Measurements from ENCODE around the gene TRIM34. TPM values are rescaled to one million over a fixed set of nuclear protein-coding genes. Genes with fewer than 3 reads are reported as not detected.

Gene TRIM34
- total RNA-seq, 1 experiment from 2014 or later, result 0.42 TPM

DNA sequence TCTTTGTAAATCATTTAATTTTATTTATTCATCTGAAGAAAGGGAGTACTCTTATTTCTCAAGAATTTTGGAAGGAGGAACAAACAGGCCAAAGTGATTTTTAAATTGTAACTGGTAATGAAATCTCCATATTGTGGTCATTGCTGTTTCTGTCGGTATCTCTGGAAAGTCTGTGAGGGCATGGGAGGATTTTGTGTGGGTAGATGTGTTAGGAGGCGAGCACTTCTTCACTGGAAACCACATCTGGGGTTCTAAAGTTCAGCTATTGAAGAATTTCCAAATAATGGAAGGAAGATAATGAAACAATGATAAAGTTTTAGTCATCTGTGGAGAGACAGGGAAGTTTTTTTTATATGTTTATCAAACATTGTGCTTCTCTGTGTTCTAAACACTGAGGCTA, 6.6 kb downstream of the TRIM34 start:
- ATAC-seq, result no peak

DNA sequence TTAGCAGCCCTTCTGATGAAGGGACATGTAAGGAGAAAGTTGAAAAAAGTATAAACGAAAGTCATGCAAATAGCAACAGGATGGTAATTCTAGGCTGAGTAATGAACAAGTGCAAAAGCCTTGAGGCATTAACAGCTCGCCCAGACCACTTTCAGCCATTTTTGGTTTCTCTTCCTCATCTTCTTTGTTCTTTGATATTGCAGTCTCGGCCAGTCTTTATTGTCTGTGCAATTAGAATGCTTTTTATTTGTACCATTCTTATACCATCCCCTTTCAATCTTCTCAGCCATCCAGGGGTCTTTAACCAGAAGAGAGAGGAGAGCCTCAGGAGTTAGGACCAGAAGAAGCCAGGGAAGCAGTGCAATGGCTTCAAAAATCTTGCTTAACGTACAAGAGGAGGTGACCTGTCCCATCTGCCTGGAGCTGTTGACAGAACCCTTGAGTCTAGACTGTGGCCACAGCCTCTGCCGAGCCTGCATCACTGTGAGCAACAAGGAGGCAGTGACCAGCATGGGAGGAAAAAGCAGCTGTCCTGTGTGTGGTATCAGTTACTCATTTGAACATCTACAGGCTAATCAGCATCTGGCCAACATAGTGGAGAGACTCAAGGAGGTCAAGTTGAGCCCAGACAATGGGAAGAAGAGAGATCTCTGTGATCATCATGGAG, 7.3 kb downstream of the TRIM34 start:
- ATAC-seq (no peak), DNase-seq (ENCODE audit: low read depth, low spot score) (no peak)
- H2AFZ ChIP-seq (ENCODE audit: low read depth, low read length, poor library complexity, severe bottlenecking), result no peak overlapping the region
- no peak overlapping the region for H3K9ac ChIP-seq (ENCODE audit: low read length)
- no peaks in the 10 kb centered on the region for H3K79me2 ChIP-seq (ENCODE audit: insufficient read depth, low read length)
- BruUV-seq (replicated peaks), result no TSS peak
- H3K9me2 ChIP-seq (ENCODE audit: insufficient read depth), result no peaks in the 10 kb centered on the region
- TF ChIP-seq POLR2A (IDR thresholded peaks at IDR 0.05; ENCODE audit: borderline replicate concordance, extremely low read depth, insufficient read depth, insufficient read length) (no peak), EGR1 (IDR thresholded peaks at IDR 0.05; ENCODE audit: low read depth) (no peak)
- H3K9me3 ChIP-seq (ENCODE audit: control insufficient read depth in 1 of 2, insufficient read depth in 1 of 2, low read depth in 1 of 2, low read length in 2 of 2), result no peaks in the 10 kb centered on the region
- H3K4me1 ChIP-seq (ENCODE audit: control insufficient read depth in 1 of 2, insufficient read depth in 2 of 2, low read length in 2 of 2), result no peaks in the 10 kb centered on the region
- intact Hi-C loops (cut with micrococcal nuclease), result no loop called here
- ChIA-PET RAD21 (ENCODE audit: low non-redundant PET in 1 of 2, low total read pairs in 2 of 2, uncharacterized antibody in 2 of 2, unreplicated experiment in 2 of 2) (no interaction called here), POLR2A (no interaction called here), CTCF (no interaction called here)
- no peaks in the 10 kb centered on the region for H4K20me1 ChIP-seq (ENCODE audit: insufficient read depth)
- no peak overlapping the region for H3K4me2 ChIP-seq (ENCODE audit: low read length)
- H3K27me3 ChIP-seq (ENCODE audit: insufficient read depth, low read length), result no peaks in the 10 kb centered on the region
- no peak overlapping the region for H3K27ac ChIP-seq (ENCODE audit: low read depth, low read length)
- no peak overlapping the region for H3K4me3 ChIP-seq (replicated peaks in 1 of 2; ENCODE audit: low read depth in 1 of 2, low read length in 2 of 2)
- no peaks in the 10 kb centered on the region for H3K36me3 ChIP-seq (ENCODE audit: control insufficient read depth in 1 of 2, insufficient read depth in 2 of 2, low read length in 2 of 2)

More for the DNA sequence above, 6.6 kb downstream of the TRIM34 start:
- Histone ChIP-seq H3K4me3 (replicated peaks in 1 of 2; ENCODE audit: low read depth in 1 of 2, low read length in 2 of 2) (no peak overlapping the region), H3K4me2 (ENCODE audit: low read length) (no peak overlapping the region), H3K4me1 (ENCODE audit: control insufficient read depth in 1 of 2, insufficient read depth in 2 of 2, low read length in 2 of 2) (no peaks in the 10 kb centered on the region), H3K27ac (ENCODE audit: low read depth, low read length) (no peak overlapping the region), H3K9me2 (ENCODE audit: insufficient read depth) (no peaks in the 10 kb centered on the region), H3K9me3 (ENCODE audit: control insufficient read depth in 1 of 2, insufficient read depth in 1 of 2, low read depth in 1 of 2, low read length in 2 of 2) (no peaks in the 10 kb centered on the region), H2AFZ (ENCODE audit: low read depth, low read length, poor library complexity, severe bottlenecking) (no peak overlapping the region), H4K20me1 (ENCODE audit: insufficient read depth) (no peaks in the 10 kb centered on the region), H3K36me3 (ENCODE audit: control insufficient read depth in 1 of 2, insufficient read depth in 2 of 2, low read length in 2 of 2) (no peaks in the 10 kb centered on the region), H3K27me3 (ENCODE audit: insufficient read depth, low read length) (no peaks in the 10 kb centered on the region), H3K79me2 (ENCODE audit: insufficient read depth, low read length) (no peaks in the 10 kb centered on the region), H3K9ac (ENCODE audit: low read length) (no peak overlapping the region)
- no peak for DNase-seq (ENCODE audit: low read depth, low spot score)
- RAD21 ChIA-PET (ENCODE audit: low non-redundant PET in 1 of 2, low total read pairs in 2 of 2, uncharacterized antibody in 2 of 2, unreplicated experiment in 2 of 2), result no interaction called here
- CTCF ChIA-PET, result no interaction called here
- no TSS peak for BruUV-seq (replicated peaks)
- TF ChIP-seq, protein P1, sequence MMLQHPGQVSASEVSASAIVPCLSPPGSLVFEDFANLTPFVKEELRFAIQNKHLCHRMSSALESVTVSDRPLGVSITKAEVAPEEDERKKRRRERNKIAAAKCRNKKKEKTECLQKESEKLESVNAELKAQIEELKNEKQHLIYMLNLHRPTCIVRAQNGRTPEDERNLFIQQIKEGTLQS (IDR thresholded peaks at IDR 0.05), result no peak
- TF ChIP-seq TCF7L2 (IDR thresholded peaks at IDR 0.05; ENCODE audit: borderline replicate concordance, extremely low read depth, insufficient read depth, insufficient read length) (no peak), ZFX (IDR thresholded peaks at IDR 0.05) (no peak)
- intact Hi-C loops (cut with micrococcal nuclease), result no loop called here
- POLR2A ChIA-PET, result no interaction called here

Data from HCT116 (cell line).